Endothelial cell of umbilical vein (primary cell): ENCODE results near the gene BCCIP. TPM values are rescaled to one million over a fixed set of nuclear protein-coding genes. Genes with fewer than 3 reads are reported as not detected.

ENCODE experiments used
- BruUV-seq: library from RNA; stranded (reverse); fragments of 400-500 nt; replicated peaks from 2 replicates; lab custom pipeline; 2021; lab: Mats Ljungman, UMichigan
- CTCF ChIA-PET: fragments of 300-600, 350-600 bp; sonication (Branson Sonifier 250); formaldehyde crosslinking; loops from one replicate; lab custom pipeline; 2021; ENCODE audit warnings: antibody characterized with exemption, inconsistent platforms; lab: Charles Lee
- POLR2A ChIA-PET: fragments of 300-600, 350-600 bp; sonication (Branson Sonifier 250); formaldehyde crosslinking; loops from one replicate; lab custom pipeline; 2021; ENCODE audit warnings: antibody characterized with exemption, inconsistent platforms; lab: Charles Lee
- DNase-seq: peaks from one replicate; pipeline ENCODE4 v3.0.0-alpha.2; 2011; ENCODE audit warnings: low read depth, low spot score
- FAIRE-seq: peaks from 2 replicates; lab custom pipeline; 2011; peaks lifted over from hg19 to GRCh38; lab: Jason Lieb, UNC
- H2AFZ ChIP-seq: 2 replicates; pipeline ENCODE4 v1.6.0; 2012; ENCODE audit warnings: low read depth, low read length, control low read depth, inconsistent platforms
- H3K27ac ChIP-seq: 2 replicates; pipeline ENCODE4 v1.5.1; 2011; ENCODE audit warnings: low read depth, mild to moderate bottlenecking, control low read depth, low read length, moderate library complexity; ENCODE audit not compliant: insufficient read depth
- H3K27me3 ChIP-seq, 2 experiments: 2 replicates each; pipeline versions ENCODE4 v1.6.0 to v1.6.1; 2011; ENCODE audit warnings: low read length in 2 of 2, mixed read lengths in 1 of 2; ENCODE audit not compliant: control insufficient read depth in 2 of 2, insufficient read depth in 2 of 2
- H3K36me3 ChIP-seq, 2 experiments: 2 replicates in 1 of 2; 3 replicates in 1 of 2; pipeline ENCODE4 v1.5.1; 2011; ENCODE audit warnings: low read length in 2 of 2, mild to moderate bottlenecking in 1 of 2, moderate library complexity in 1 of 2; ENCODE audit not compliant: control insufficient read depth in 2 of 2, insufficient read depth in 2 of 2; ENCODE audit errors: extremely low read depth in 1 of 2
- H3K4me1 ChIP-seq: 3 replicates; pipeline ENCODE4 v1.5.1; 2011; ENCODE audit warnings: mild to moderate bottlenecking, low read length; ENCODE audit not compliant: control insufficient read depth, insufficient read depth; ENCODE audit errors: extremely low read depth
- H3K4me2 ChIP-seq: 2 replicates; pipeline ENCODE4 v1.6.1; 2011; ENCODE audit warnings: low read length, control low read depth, mixed read lengths; ENCODE audit not compliant: insufficient read depth
- H3K4me3 ChIP-seq, 3 experiments: fragments of 200-600 bp in 1 of 3; sonication (generic), shearing (Covaris generic) in 1 of 3; replicated peaks in 1 of 3; 2 replicates each; pipeline ENCODE4 v1.5.1; 2011 to 2016; ENCODE audit warnings: control low read depth in 3 of 3, low read length in 3 of 3, mild to moderate bottlenecking in 2 of 3, inconsistent platforms in 1 of 3, low read depth in 1 of 3, moderate library complexity in 1 of 3; ENCODE audit not compliant: insufficient read depth in 1 of 3
- H3K79me2 ChIP-seq: 2 replicates; pipeline ENCODE4 v1.6.0; 2012; ENCODE audit warnings: low read length, inconsistent platforms; ENCODE audit not compliant: control insufficient read depth, insufficient read depth
- H3K9ac ChIP-seq: replicated peaks from 2 replicates; pipeline ENCODE3; 2011; ENCODE audit warnings: low read length, control low read depth; ENCODE audit not compliant: insufficient read depth; ENCODE audit errors: extremely low read depth
- H3K9me1 ChIP-seq: replicated peaks from 3 replicates; pipeline ENCODE4 v1.6.0; 2011; ENCODE audit warnings: mild to moderate bottlenecking, low read length; ENCODE audit not compliant: control insufficient read depth, insufficient read depth; ENCODE audit errors: extremely low read depth
- H3K9me3 ChIP-seq: replicated peaks from 2 replicates; pipeline ENCODE4 v1.5.1; 2012; ENCODE audit warnings: low read length, inconsistent platforms; ENCODE audit not compliant: control insufficient read depth, insufficient read depth
- H4K20me1 ChIP-seq: replicated peaks from 2 replicates; pipeline ENCODE3; 2011; ENCODE audit warnings: mild to moderate bottlenecking, low read length; ENCODE audit not compliant: control insufficient read depth, insufficient read depth; ENCODE audit errors: extremely low read depth
- CTCF ChIP-seq, 2 donors: IDR thresholded peaks; 1 replicate in 1 of 2; 2 replicates in 1 of 2; pipeline ENCODE4 v1.5.1; 2011; ENCODE audit warnings: low read length in 2 of 2, mild to moderate bottlenecking in 2 of 2, moderate library complexity in 2 of 2, control low read depth in 1 of 2, inconsistent platforms in 1 of 2, low read depth in 1 of 2; ENCODE audit not compliant: insufficient read depth in 1 of 2; ENCODE audit errors: extremely low read depth in 1 of 2
- EZH2 ChIP-seq: IDR thresholded peaks from 2 replicates; pipeline ENCODE4 v1.6.1; 2012; ENCODE audit warnings: borderline replicate concordance, low read depth, mild to moderate bottlenecking, moderate library complexity, low read length, inconsistent platforms; ENCODE audit not compliant: severe bottlenecking
- GATA2 ChIP-seq: IDR thresholded peaks from 2 replicates; pipeline ENCODE4 v1.7.0; 2011; ENCODE audit warnings: low read depth, mild to moderate bottlenecking, moderate library complexity, mixed read lengths, low read length; ENCODE audit not compliant: insufficient read length, insufficient read depth
- MAX ChIP-seq: IDR thresholded peaks from 2 replicates; pipeline ENCODE4 v1.6.1; 2011; ENCODE audit not compliant: insufficient read depth, insufficient read length
- POLR2A ChIP-seq: IDR thresholded peaks from 2 replicates; pipeline ENCODE4 v1.6.1; 2012; ENCODE audit warnings: low read depth, mild to moderate bottlenecking, control low read depth, low read length
- dilution Hi-C: fragments of 300-500 bp; cut with MboI; formaldehyde crosslinking; loops from one replicate; pipeline ENCODE4 v1.15.0; 2019; ENCODE audit warnings: low sequenced_read_pairs; ENCODE audit not compliant: extremely low pct_ligation_motif_present
- intact Hi-C: fragments of 100-400 bp; cut with micrococcal nuclease; formaldehyde crosslinking; loops from one replicate; pipeline ENCODE4 v1.10.0; 2022
- microRNA counts: library from miRNA; unstranded; fragments of <30 nt; microRNA quantifications from one replicate; lab custom pipeline; 2016
- microRNA-seq: library from miRNA; unstranded; fragments of <30 nt; microRNA quantifications from one replicate; pipeline ENCODE4 v1.2.0, GENCODE V29; 2021; ENCODE audit warnings: borderline number of aligned reads, borderline replicate concordance
- polyA plus RNA-seq, 4 experiments: library from polyadenylated mRNA; depleted of rRNA in 3 of 4; stranded (reverse) in 3 of 4; unstranded in 1 of 4; fragments of >200 nt; gene quantifications; 2 replicates each; pipeline versions ENCODE4 v1.2.1 to v1.2.3, GENCODE V29; 2011 to 2012; ENCODE audit warnings: missing spikeins in 1 of 4
- small RNA-seq: library from RNA; depleted of rRNA; stranded (forward); fragments of <200 nt; gene quantifications from one replicate; pipeline ENCODE3, GENCODE V24; 2012; ENCODE audit warnings: low replicate concordance, low read depth; ENCODE audit not compliant: insufficient read depth, insufficient read length
- total RNA-seq: library from RNA; stranded (reverse); gene quantifications from 2 replicates; pipeline ENCODE4 v1.2.3, GENCODE V29; 2021

BCCIP gene
- total and polyA plus RNA-seq, 2 donors (not counting 3 experiments of a cell fraction or from before 2014, with no cell fraction given): 14.5 to 73.5 TPM

- Histone ChIP-seq H3K4me2 (no peak overlapping the region), H2AFZ (no peak overlapping the region), H3K36me3 (no peaks in the 10 kb centered on the region), H3K9me3 (no peaks in the 10 kb centered on the region), H3K9me1 (no peaks in the 10 kb centered on the region), H3K79me2 (peaks cover 3% of the 10 kb centered on the region), H3K4me1 (peaks cover 4% of the 10 kb centered on the region), H3K27ac (no peak overlapping the region), H4K20me1 (no peaks in the 10 kb centered on the region), H3K9ac (no peak overlapping the region), H3K27me3 (no peaks in the 10 kb centered on the region), H3K4me3 (no peak overlapping the region)
- no peak for FAIRE-seq
- ChIA-PET POLR2A (no interaction called here), CTCF (interaction anchor here (0.8 to 2.0 kb wide), 8 partner anchors 10 to 26 kb away, joined by 3 to 11 read pairs (median 4); no protein-coding TSS in a partner anchor)
- BruUV-seq: no TSS peak
- no peak for TF ChIP-seq MAX
- TF ChIP-seq CTCF (IDR thresholded peaks at IDR 0.05; ENCODE audit: extremely low read depth in 1 of 2, insufficient read depth in 1 of 2, low read depth in 1 of 2, low read length in 2 of 2): no peak
- dilution Hi-C loops (no loop called here), intact Hi-C loops (no loop called here)
- peak; percentile 14 for DNase-seq
Observed at GRCh38 chr10:125882596-125882995, 59.2 kb downstream of the BCCIP start.

- H3K27ac ChIP-seq: no peak overlapping the region
- H3K9ac ChIP-seq: no peak overlapping the region
- DNase-seq (no peak), FAIRE-seq (no peak)
- no TSS peak for BruUV-seq
- TF ChIP-seq EZH2 (no peak), GATA2 (no peak), POLR2A (no peak)
- no peaks in the 10 kb centered on the region for H4K20me1 ChIP-seq
- H3K4me1 ChIP-seq: peaks cover 4% of the 10 kb centered on the region
- H3K27me3 ChIP-seq: no peaks in the 10 kb centered on the region
- peaks cover 2% of the 10 kb centered on the region for H3K79me2 ChIP-seq
- CTCF ChIA-PET: interaction anchor here (0.8 to 2.0 kb wide), 3 partner anchors 11 to 14 kb away, joined by 3 to 11 read pairs (median 5); no protein-coding TSS in a partner anchor
- H3K9me3 ChIP-seq: no peaks in the 10 kb centered on the region
- POLR2A ChIA-PET: no interaction called here
- no peaks in the 10 kb centered on the region for H3K36me3 ChIP-seq
- H2AFZ ChIP-seq: no peak overlapping the region
- no peak overlapping the region for H3K4me3 ChIP-seq
- H3K9me1 ChIP-seq: no peaks in the 10 kb centered on the region
- H3K4me2 ChIP-seq: no peak overlapping the region
- intact Hi-C loops (no loop called here), dilution Hi-C loops (no loop called here)
Observed at GRCh38 chr10:125883211-125883610, 59.9 kb downstream of the BCCIP start.

MicroRNA genes within 50 kb of the gene (microRNA counts, 767-probe panel; counts per million panel counts)
- microRNA hsa-miR-4484 (lab: Ali Mortazavi, UCI): 723 counts per million, percentile 96 among the panel's probes with 10 or more counts

Small RNA genes lying within 50 kb of the gene (microRNA-seq; reads per million reads assigned to microRNA genes)
- gene MIR4484: 1.2 reads per million

Small RNA genes lying within 50 kb of the gene (small RNA-seq; reads per million reads assigned to genes)
- gene MIR4484 (4.2 reads per million, percentile 30 among the genes with 10 or more reads in this experiment), gene RF00017 (not detected)

Other genes starting within 250 kb of the BCCIP start
- not detected in 2 replicates for gene TEX36, start 140.4 kb upstream of the BCCIP start, total RNA-seq
- gene TEX36, start 140.4 kb upstream of the BCCIP start, polyA plus RNA-seq: not detected in 2 replicates
- 24.7 and 27.8 TPM in 2 replicates for gene EDRF1, start 103.8 kb upstream of the BCCIP start, total RNA-seq
- 9.6 and 11.6 TPM in 2 replicates for gene EDRF1, start 103.8 kb upstream of the BCCIP start, polyA plus RNA-seq
- not detected in 2 replicates for gene MMP21, start 47.7 kb upstream of the BCCIP start, total RNA-seq
- 0.06 TPM in 1 of 2 replicates, not detected in the other for gene MMP21, start 47.7 kb upstream of the BCCIP start, polyA plus RNA-seq
- 38.4 and 40.2 TPM in 2 replicates for gene UROS, start 288 bp upstream of the BCCIP start, total RNA-seq
- gene UROS, start 288 bp upstream of the BCCIP start, polyA plus RNA-seq: 42.0 and 52.6 TPM in 2 replicates
- 29.6 and 31.9 TPM in 2 replicates for gene DHX32, start 57.7 kb downstream of the BCCIP start, total RNA-seq
- gene DHX32, start 57.7 kb downstream of the BCCIP start, polyA plus RNA-seq: 15.5 and 17.1 TPM in 2 replicates
- 1.4 and 1.6 TPM in 2 replicates for gene FANK1, start 73.0 kb downstream of the BCCIP start, total RNA-seq
- gene FANK1, start 73.0 kb downstream of the BCCIP start, polyA plus RNA-seq: 1.9 and 2.0 TPM in 2 replicates